ENCODE results near the gene RCC1.
A peak's percentile ranks its signal among the peaks of the same experiment; 100 is the strongest.

Gene RCC1

GRCh38 chr1:28577738-28578536, 72.1 kb downstream of the RCC1 start:
- TF ChIP-seq CTCF (IDR thresholded peaks at IDR 0.05; ENCODE audit: low read length) (no peak), EZH2phosphoT487 (IDR thresholded peaks at IDR 0.05; ENCODE audit: low read length) (no peak), EZH2 (optimal IDR thresholded peaks at IDR 0.05; ENCODE audit: low read depth, low read length) (no peak)
- H3K4me1 ChIP-seq (ENCODE audit: low read length) = peaks cover 29% of the 10 kb centered on the region
- H3K27me3 ChIP-seq (replicated peaks; ENCODE audit: insufficient read depth, low read length) = no peaks in the 10 kb centered on the region
- H4K20me1 ChIP-seq (ENCODE audit: insufficient read depth, low read length) = peaks cover 40% of the 10 kb centered on the region
- peaks cover 38% of the 10 kb centered on the region for H3K79me2 ChIP-seq (ENCODE audit: low read length)
- peaks cover 67% of the 10 kb centered on the region for H3F3A ChIP-seq (ENCODE audit: insufficient read depth, low read length)
- H3K4me3 ChIP-seq (ENCODE audit: low read length) = no peak overlapping the region
- H3K36me3 ChIP-seq (replicated peaks; ENCODE audit: insufficient read depth, low read length) = peaks cover 22% of the 10 kb centered on the region
- no peak overlapping the region for H2AFZ ChIP-seq (ENCODE audit: low read length)
- peak; percentile 30 for DNase-seq
- peak overlapping the region; percentile 80; the same call in 1 of the 2 replicates for H3K27ac ChIP-seq (ENCODE audit: low read length)
- no peak overlapping the region; the same call in 1 of the 2 replicates for H3K4me2 ChIP-seq (ENCODE audit: low read depth, low read length)
- H3K9me2 ChIP-seq (replicated peaks; ENCODE audit: insufficient read depth, low read length) = no peaks in the 10 kb centered on the region
- no peaks in the 10 kb centered on the region for H3K9me3 ChIP-seq (replicated peaks; ENCODE audit: insufficient read depth, low read length)
- H3K9ac ChIP-seq (ENCODE audit: low read length) = no peak overlapping the region

DNA sequence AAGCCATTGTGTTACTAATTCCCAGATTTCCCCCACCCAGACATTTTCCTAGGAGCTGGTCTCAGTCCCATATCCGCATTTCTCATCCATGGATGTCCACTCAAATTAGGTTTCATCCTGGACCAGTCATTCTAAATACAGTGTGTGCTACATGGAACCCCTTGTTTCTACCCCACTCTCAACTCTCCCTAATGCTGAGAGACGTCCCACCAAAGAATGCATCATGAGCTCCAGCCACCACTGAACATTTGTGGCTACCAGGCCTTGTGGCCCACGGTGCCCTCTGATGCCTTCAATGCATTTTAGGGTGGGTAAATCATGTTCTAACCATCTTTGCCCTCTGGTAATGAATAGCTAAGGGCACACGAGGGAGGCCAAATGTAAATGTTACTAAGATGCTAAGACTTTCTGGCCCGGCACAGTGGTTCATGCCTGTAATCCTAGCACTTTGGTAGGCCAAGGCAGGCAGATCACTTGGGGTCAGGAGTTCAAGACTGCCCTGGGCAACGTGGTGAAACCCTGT, 72.9 kb downstream of the RCC1 start:
- H3K79me2 ChIP-seq (ENCODE audit: low read length) = peaks cover 38% of the 10 kb centered on the region
- H3K9ac ChIP-seq (ENCODE audit: low read length) = no peak overlapping the region
- H3K4me1 ChIP-seq (ENCODE audit: low read length) = peaks cover 29% of the 10 kb centered on the region
- H3F3A ChIP-seq (ENCODE audit: insufficient read depth, low read length) = peaks cover 69% of the 10 kb centered on the region
- no peaks in the 10 kb centered on the region for H3K9me3 ChIP-seq (replicated peaks; ENCODE audit: insufficient read depth, low read length)
- H3K4me2 ChIP-seq (ENCODE audit: low read depth, low read length) = peak overlapping the region; percentile 9; the same call in 1 of the 2 replicates
- DNase-seq = no peak
- H3K9me2 ChIP-seq (replicated peaks; ENCODE audit: insufficient read depth, low read length) = no peaks in the 10 kb centered on the region
- no peaks in the 10 kb centered on the region for H3K27me3 ChIP-seq (replicated peaks; ENCODE audit: insufficient read depth, low read length)
- peak overlapping the region; percentile 80; the same call in 1 of the 2 replicates for H3K27ac ChIP-seq (ENCODE audit: low read length)
- H3K36me3 ChIP-seq (replicated peaks; ENCODE audit: insufficient read depth, low read length) = peaks cover 22% of the 10 kb centered on the region
- H4K20me1 ChIP-seq (ENCODE audit: insufficient read depth, low read length) = peaks cover 40% of the 10 kb centered on the region
- H3K4me3 ChIP-seq (ENCODE audit: low read length) = no peak overlapping the region
- no peak for TF ChIP-seq CTCF (IDR thresholded peaks at IDR 0.05; ENCODE audit: low read length)
- TF ChIP-seq EZH2phosphoT487 (IDR thresholded peaks at IDR 0.05; ENCODE audit: low read length) = no peak
- TF ChIP-seq EZH2 (optimal IDR thresholded peaks at IDR 0.05; ENCODE audit: low read depth, low read length) = no peak
- H2AFZ ChIP-seq (ENCODE audit: low read length) = no peak overlapping the region

- Histone ChIP-seq H2AFZ (ENCODE audit: low read length) (no peak overlapping the region), H3K9me2 (replicated peaks; ENCODE audit: insufficient read depth, low read length) (no peaks in the 10 kb centered on the region), H4K20me1 (ENCODE audit: insufficient read depth, low read length) (peaks cover 40% of the 10 kb centered on the region), H3K36me3 (replicated peaks; ENCODE audit: insufficient read depth, low read length) (peaks cover 22% of the 10 kb centered on the region), H3F3A (ENCODE audit: insufficient read depth, low read length) (peaks cover 67% of the 10 kb centered on the region), H3K27ac (ENCODE audit: low read length) (peak overlapping the region; percentile 80; the same call in 1 of the 2 replicates), H3K4me3 (ENCODE audit: low read length) (peak overlapping the region; percentile 99), H3K9ac (ENCODE audit: low read length) (peak overlapping the region; percentile 96; the same call in 1 of the 2 replicates), H3K4me1 (ENCODE audit: low read length) (peaks cover 29% of the 10 kb centered on the region), H3K79me2 (ENCODE audit: low read length) (peaks cover 38% of the 10 kb centered on the region), H3K9me3 (replicated peaks; ENCODE audit: insufficient read depth, low read length) (no peaks in the 10 kb centered on the region), H3K27me3 (replicated peaks; ENCODE audit: insufficient read depth, low read length) (no peaks in the 10 kb centered on the region), H3K4me2 (ENCODE audit: low read depth, low read length) (peak overlapping the region; percentile 84)
- no peak for DNase-seq
- TF ChIP-seq EZH2 (optimal IDR thresholded peaks at IDR 0.05; ENCODE audit: low read depth, low read length) = no peak
- no peak for TF ChIP-seq EZH2phosphoT487 (IDR thresholded peaks at IDR 0.05; ENCODE audit: low read length)
- TF ChIP-seq CTCF (IDR thresholded peaks at IDR 0.05; ENCODE audit: low read length) = no peak
Measured at GRCh38 chr1:28579401-28579800, 73.6 kb downstream of the RCC1 start.

Measured in MM.1S (cell line).